Loucy (cell line): ENCODE measurements around the gene PDE11A.

Experiments used
- CTCF ChIP-seq: fragments of 200-600 bp; sonication (generic); conservative IDR thresholded peaks from 2 replicates; pipeline ENCODE4 v1.5.1; 2014; ENCODE audit warnings: mild to moderate bottlenecking, antibody characterized with exemption, low read length
- EZH2phosphoT487 ChIP-seq: fragments of 200-600 bp; IDR thresholded peaks from 2 replicates; pipeline ENCODE4 v1.6.1; 2018; ENCODE audit warnings: antibody characterized with exemption, mild to moderate bottlenecking, moderate library complexity, borderline replicate concordance

GRCh38 chr2:177596866-177597265 is 475.7 kb downstream of the PDE11A start:
- no peak for TF ChIP-seq CTCF
- no peak for TF ChIP-seq EZH2phosphoT487
